Embryonic facial prominence (tissue), 1 donor: ENCODE data around the gene VPS41.

Source experiments
- DNase-seq: peaks from one replicate; pipeline ENCODE4 v3.0.0-alpha.2; 2016; ENCODE audit errors: extremely low spot score

VPS41 gene

GRCh38 chr7:38813768-38814167 is 95.2 kb downstream of the VPS41 start:
- DNase-seq = no peak

DNA sequence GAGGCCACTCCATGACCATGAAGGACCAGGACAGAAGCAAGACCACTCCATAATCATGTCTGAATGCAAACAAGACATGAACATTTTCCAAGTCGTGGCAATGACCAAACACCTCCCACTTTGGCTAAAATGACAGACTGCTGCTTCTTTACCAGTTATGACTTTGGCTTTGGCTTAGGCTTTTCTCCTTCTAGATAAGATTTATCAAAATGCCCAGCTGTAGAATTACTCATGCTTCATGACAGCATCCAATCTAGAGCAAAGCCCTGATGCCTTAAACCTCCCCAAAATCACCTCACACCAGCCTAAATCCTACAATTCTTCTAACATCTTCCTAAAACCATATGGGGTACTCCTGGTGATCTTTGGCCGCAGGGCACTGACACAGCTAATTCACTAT is 102.1 kb downstream of the VPS41 start:
- no peak for DNase-seq

- DNase-seq = no peak
Observed at GRCh38 chr7:38801786-38802185, 107.2 kb downstream of the VPS41 start.

GRCh38 chr7:38798552-38799267 is 110.3 kb downstream of the VPS41 start:
- no peak for DNase-seq

GRCh38 chr7:38796626-38797501 is 112.1 kb downstream of the VPS41 start:
- DNase-seq = no peak

DNA sequence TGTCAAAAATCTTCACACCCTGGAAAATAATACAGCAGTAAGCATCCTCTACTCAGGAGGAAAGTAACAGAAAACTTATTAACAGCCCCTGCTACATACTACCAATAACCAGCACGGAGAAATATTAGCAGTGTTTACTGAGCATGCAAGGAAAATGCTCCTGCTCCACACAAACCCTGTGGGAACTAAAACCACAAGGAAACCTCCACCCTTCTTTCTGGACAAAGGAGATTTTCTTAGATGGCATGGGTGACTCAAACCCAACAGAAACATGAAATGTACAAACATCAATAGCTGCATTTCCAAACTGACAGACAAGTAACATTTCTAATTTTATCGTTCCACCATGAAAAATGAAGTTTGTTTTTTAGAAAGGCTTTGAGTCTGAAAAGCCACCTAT is 113.4 kb downstream of the VPS41 start:
- DNase-seq = no peak

DNA sequence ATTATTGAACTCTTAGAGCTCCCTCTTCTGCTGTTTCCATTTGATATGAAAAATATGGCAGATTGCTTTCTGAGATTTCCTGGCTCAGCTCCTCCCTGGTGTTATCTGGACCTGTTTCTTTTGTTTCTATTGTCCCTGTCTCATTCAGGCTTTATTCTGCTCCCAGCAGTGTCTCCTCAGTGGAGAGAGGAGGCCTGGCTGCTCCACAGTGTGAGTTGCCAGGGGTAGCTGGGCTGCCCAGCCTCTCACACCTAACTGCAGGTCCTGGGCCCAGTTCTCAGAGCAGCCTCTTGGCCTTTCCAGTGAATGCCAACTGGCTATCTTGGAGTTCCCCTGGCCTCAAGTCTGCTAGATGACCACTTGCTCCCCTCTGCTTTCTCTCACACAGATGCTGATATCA is 127.0 kb downstream of the VPS41 start:
- no peak for DNase-seq

GRCh38 chr7:38777609-38778008 is 131.4 kb downstream of the VPS41 start:
- DNase-seq = no peak

DNA sequence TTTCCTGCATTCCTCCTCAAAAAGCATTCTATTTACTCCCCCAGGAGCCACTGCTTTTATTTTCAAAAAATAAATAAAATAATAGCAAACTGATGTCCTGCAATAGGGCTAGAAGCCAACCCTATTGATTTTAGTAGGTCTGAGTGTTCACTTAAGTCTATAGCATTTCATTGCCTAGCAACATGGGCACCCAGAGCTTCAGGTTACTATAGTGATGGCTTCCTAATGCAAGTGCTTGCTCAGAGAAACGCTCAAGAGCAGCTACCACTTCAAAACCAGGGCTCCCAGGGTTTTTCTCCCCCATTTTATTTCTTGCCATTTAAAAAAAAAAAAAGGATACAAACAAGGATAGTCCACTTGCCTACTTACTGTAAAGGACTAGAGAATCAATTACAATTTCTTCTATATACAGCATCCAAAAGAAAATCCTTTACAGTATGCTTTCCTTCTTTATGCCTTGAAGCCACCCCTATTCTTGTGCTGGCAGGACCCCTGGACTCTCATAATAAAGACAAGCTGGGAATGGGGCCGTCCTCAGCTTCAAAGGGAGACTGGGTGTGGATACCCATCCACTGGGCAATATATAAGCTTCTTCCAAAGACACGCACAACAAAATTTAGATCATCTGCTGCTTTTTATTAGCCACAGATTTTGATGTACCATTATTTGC is 133.3 kb downstream of the VPS41 start:
- DNase-seq = no peak

DNA sequence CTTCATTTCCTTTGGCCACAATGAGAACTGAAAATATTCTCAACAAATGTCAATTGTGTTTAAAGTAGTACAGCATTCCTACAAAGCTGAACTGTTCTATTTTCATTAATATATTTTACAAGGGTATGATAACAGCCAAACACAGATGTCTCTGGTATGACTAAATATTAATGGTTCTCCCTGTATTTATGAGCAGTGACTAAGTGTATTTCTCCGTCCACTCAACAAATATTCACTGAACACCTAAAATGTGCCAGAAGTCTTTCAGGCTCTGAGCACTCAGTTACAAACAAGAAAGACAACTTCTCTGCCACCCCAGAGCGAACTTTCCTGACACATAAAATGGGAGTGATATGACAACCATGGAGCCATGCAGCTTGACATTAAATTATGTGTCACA is 135.6 kb downstream of the VPS41 start:
- no peak for DNase-seq

- DNase-seq = no peak
Observed at GRCh38 chr7:38760226-38760625, 148.8 kb downstream of the VPS41 start.

GRCh38 chr7:38759028-38759427 is 150.0 kb downstream of the VPS41 start:
- no peak for DNase-seq

DNA sequence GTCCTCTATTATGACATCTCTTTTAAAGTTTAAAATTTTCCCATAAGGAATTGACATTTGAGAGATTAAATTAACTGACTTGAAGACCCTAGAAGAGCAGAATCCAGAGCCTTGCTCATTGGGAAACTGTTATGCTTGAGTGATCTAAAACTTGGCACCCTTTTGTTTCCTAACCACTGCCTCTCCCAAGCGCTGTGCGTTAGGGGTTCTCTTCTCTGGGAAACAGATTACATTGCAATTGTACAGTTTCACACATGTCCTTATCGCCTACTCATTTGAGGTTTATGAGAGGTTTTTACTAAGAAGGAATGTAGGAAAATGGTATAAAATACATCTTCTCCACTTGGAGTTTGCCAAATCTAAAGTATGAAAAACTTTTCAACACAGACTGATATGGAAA is 151.1 kb downstream of the VPS41 start:
- no peak for DNase-seq

- DNase-seq = no peak
Observed at GRCh38 chr7:38756521-38756920, 152.5 kb downstream of the VPS41 start.

- no peak for DNase-seq
Observed at GRCh38 chr7:38753347-38753746, 155.6 kb downstream of the VPS41 start.

- DNase-seq = no peak
Observed at GRCh38 chr7:38751416-38751815, 157.6 kb downstream of the VPS41 start.

- DNase-seq = no peak
Observed at GRCh38 chr7:38748056-38748610, 160.9 kb downstream of the VPS41 start.

GRCh38 chr7:38746438-38746837 is 162.6 kb downstream of the VPS41 start:
- no peak for DNase-seq

- no peak for DNase-seq
Observed at GRCh38 chr7:38744746-38745145, 164.2 kb downstream of the VPS41 start.

DNA sequence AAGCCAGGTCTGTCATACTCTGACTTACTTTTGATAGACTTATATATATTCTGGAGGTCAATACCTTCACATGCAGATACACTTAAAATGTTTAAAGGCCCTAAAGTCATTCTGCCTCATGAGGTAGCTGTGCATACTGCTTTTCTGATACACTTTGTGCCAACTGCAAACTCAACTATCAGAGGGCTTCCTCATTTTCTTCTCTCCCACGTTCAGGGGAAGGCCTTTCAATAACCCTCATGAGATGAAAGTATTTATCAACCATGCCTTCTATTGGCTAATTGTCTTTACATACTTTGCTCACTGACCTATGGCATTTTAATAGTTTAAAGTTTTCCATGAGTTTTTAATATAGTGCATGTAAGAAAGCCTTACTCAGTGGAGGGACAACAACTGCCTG is 165.1 kb downstream of the VPS41 start:
- DNase-seq = no peak

DNA sequence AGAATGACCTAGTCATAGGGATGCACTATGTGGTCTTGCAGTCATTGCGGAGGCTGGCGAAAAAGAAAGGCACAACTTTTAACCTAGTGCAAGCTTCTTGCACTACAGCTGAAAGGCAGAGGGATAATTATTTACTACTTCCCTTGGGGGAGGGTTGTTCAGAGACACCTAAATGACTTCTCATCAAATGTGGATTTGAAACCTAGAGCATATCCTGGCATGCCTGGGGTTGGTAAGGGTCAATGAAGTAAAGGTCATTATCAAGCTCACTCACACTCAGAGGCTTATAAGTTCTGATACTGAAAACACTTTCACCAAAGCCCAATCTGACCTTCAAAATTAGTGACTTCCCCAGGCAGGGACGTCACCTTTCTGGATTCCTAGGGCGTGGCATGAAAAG is 168.9 kb downstream of the VPS41 start:
- no peak for DNase-seq

DNA sequence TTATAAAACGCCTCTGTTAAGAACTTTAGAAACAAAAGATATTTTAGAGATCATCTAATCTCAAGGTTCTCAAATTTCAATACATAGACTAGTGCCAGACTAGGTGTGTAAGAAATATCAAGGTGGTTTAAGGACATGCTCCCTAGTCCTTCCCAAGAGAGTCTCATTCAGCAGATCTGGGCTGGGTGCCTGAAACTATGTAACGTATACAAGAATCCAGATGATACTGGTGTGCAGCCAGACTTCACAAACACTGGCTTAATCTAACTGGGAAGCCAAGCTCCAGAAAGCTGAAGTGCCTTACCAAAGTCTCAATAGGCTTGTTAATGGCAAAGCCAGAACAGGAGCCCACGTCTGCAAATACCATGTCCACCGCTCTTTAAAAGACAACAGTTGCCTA is 172.9 kb downstream of the VPS41 start:
- no peak for DNase-seq
